A673 (cell line): ENCODE results near the gene MRRF.

Experiments used
- EZH2 ChIP-seq: fragments of 200-600 bp; sonication (generic); IDR thresholded peaks from 2 replicates; pipeline ENCODE4 v1.6.1; 2017; ENCODE audit warnings: borderline replicate concordance, low read depth, mild to moderate bottlenecking, mixed read lengths, antibody characterized with exemption, low read length; ENCODE audit not compliant: poor library complexity, severe bottlenecking
- TF ChIP-seq, protein P1 (sequence below): fragments of 300-800, 200-600 bp; sonication (generic); conservative IDR thresholded peaks from 2 replicates; pipeline ENCODE4 v1.5.1; 2017; ENCODE audit warnings: low read depth, mild to moderate bottlenecking, antibody characterized with exemption, low read length, moderate library complexity, mixed read lengths

DNA sequence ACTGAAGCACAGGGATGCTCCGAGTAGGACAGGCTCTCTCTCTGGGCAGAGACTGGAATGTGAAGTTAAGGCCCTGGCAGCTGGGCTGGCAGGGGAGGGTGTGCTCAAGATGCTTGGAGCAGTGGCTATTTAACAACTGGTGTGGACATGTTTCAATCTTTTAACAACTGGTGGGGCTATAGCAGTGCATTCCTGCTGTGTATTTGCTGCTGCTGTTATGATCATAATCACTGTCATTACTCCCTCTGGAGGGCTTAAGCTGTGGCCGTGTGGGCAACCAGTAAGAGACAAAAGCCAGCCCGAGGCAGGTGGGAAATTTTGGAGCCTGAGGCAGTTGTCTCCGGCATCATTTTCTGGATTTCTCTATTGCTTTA is 72.9 kb downstream of the MRRF start:
- TF ChIP-seq, protein P1, sequence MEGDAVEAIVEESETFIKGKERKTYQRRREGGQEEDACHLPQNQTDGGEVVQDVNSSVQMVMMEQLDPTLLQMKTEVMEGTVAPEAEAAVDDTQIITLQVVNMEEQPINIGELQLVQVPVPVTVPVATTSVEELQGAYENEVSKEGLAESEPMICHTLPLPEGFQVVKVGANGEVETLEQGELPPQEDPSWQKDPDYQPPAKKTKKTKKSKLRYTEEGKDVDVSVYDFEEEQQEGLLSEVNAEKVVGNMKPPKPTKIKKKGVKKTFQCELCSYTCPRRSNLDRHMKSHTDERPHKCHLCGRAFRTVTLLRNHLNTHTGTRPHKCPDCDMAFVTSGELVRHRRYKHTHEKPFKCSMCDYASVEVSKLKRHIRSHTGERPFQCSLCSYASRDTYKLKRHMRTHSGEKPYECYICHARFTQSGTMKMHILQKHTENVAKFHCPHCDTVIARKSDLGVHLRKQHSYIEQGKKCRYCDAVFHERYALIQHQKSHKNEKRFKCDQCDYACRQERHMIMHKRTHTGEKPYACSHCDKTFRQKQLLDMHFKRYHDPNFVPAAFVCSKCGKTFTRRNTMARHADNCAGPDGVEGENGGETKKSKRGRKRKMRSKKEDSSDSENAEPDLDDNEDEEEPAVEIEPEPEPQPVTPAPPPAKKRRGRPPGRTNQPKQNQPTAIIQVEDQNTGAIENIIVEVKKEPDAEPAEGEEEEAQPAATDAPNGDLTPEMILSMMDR = no peak
- TF ChIP-seq EZH2 = no peak
